Endothelial cell of umbilical vein (primary cell): ENCODE measurements around the gene NKX1-1. TPM values are rescaled to one million over a fixed set of nuclear protein-coding genes. Genes with fewer than 3 reads are reported as not detected.

Experiments used
- BruUV-seq: library from RNA; stranded (reverse); fragments of 400-500 nt; replicated peaks from 2 replicates; lab custom pipeline; 2021; lab: Mats Ljungman, UMichigan
- CTCF ChIA-PET: fragments of 300-600, 350-600 bp; sonication (Branson Sonifier 250); formaldehyde crosslinking; loops from one replicate; lab custom pipeline; 2021; ENCODE audit warnings: antibody characterized with exemption, inconsistent platforms; lab: Charles Lee
- POLR2A ChIA-PET: fragments of 300-600, 350-600 bp; sonication (Branson Sonifier 250); formaldehyde crosslinking; loops from one replicate; lab custom pipeline; 2021; ENCODE audit warnings: antibody characterized with exemption, inconsistent platforms; lab: Charles Lee
- DNase-seq: peaks from one replicate; pipeline ENCODE4 v3.0.0-alpha.2; 2011; ENCODE audit warnings: low read depth, low spot score
- FAIRE-seq: peaks from 2 replicates; lab custom pipeline; 2011; peaks lifted over from hg19 to GRCh38; lab: Jason Lieb, UNC
- H2AFZ ChIP-seq: 2 replicates; pipeline ENCODE4 v1.6.0; 2012; ENCODE audit warnings: low read depth, low read length, control low read depth, inconsistent platforms
- H3K27ac ChIP-seq: 2 replicates; pipeline ENCODE4 v1.5.1; 2011; ENCODE audit warnings: low read depth, mild to moderate bottlenecking, control low read depth, low read length, moderate library complexity; ENCODE audit not compliant: insufficient read depth
- H3K27me3 ChIP-seq, 2 experiments: 2 replicates each; pipeline versions ENCODE4 v1.6.0 to v1.6.1; 2011; ENCODE audit warnings: low read length in 2 of 2, mixed read lengths in 1 of 2; ENCODE audit not compliant: control insufficient read depth in 2 of 2, insufficient read depth in 2 of 2
- H3K36me3 ChIP-seq, 2 experiments: 2 replicates in 1 of 2; 3 replicates in 1 of 2; pipeline ENCODE4 v1.5.1; 2011; ENCODE audit warnings: low read length in 2 of 2, mild to moderate bottlenecking in 1 of 2, moderate library complexity in 1 of 2; ENCODE audit not compliant: control insufficient read depth in 2 of 2, insufficient read depth in 2 of 2; ENCODE audit errors: extremely low read depth in 1 of 2
- H3K4me1 ChIP-seq: 3 replicates; pipeline ENCODE4 v1.5.1; 2011; ENCODE audit warnings: mild to moderate bottlenecking, low read length; ENCODE audit not compliant: control insufficient read depth, insufficient read depth; ENCODE audit errors: extremely low read depth
- H3K4me2 ChIP-seq: 2 replicates; pipeline ENCODE4 v1.6.1; 2011; ENCODE audit warnings: low read length, control low read depth, mixed read lengths; ENCODE audit not compliant: insufficient read depth
- H3K4me3 ChIP-seq, 3 experiments: fragments of 200-600 bp in 1 of 3; sonication (generic), shearing (Covaris generic) in 1 of 3; replicated peaks in 1 of 3; 2 replicates each; pipeline ENCODE4 v1.5.1; 2011 to 2016; ENCODE audit warnings: control low read depth in 3 of 3, low read length in 3 of 3, mild to moderate bottlenecking in 2 of 3, inconsistent platforms in 1 of 3, low read depth in 1 of 3, moderate library complexity in 1 of 3; ENCODE audit not compliant: insufficient read depth in 1 of 3
- H3K79me2 ChIP-seq: 2 replicates; pipeline ENCODE4 v1.6.0; 2012; ENCODE audit warnings: low read length, inconsistent platforms; ENCODE audit not compliant: control insufficient read depth, insufficient read depth
- H3K9ac ChIP-seq: replicated peaks from 2 replicates; pipeline ENCODE3; 2011; ENCODE audit warnings: low read length, control low read depth; ENCODE audit not compliant: insufficient read depth; ENCODE audit errors: extremely low read depth
- H3K9me1 ChIP-seq: replicated peaks from 3 replicates; pipeline ENCODE4 v1.6.0; 2011; ENCODE audit warnings: mild to moderate bottlenecking, low read length; ENCODE audit not compliant: control insufficient read depth, insufficient read depth; ENCODE audit errors: extremely low read depth
- H3K9me3 ChIP-seq: replicated peaks from 2 replicates; pipeline ENCODE4 v1.5.1; 2012; ENCODE audit warnings: low read length, inconsistent platforms; ENCODE audit not compliant: control insufficient read depth, insufficient read depth
- H4K20me1 ChIP-seq: replicated peaks from 2 replicates; pipeline ENCODE3; 2011; ENCODE audit warnings: mild to moderate bottlenecking, low read length; ENCODE audit not compliant: control insufficient read depth, insufficient read depth; ENCODE audit errors: extremely low read depth
- EZH2 ChIP-seq: IDR thresholded peaks from 2 replicates; pipeline ENCODE4 v1.6.1; 2012; ENCODE audit warnings: borderline replicate concordance, low read depth, mild to moderate bottlenecking, moderate library complexity, low read length, inconsistent platforms; ENCODE audit not compliant: severe bottlenecking
- FOS ChIP-seq: IDR thresholded peaks from 2 replicates; pipeline ENCODE4 v1.6.1; 2011; ENCODE audit warnings: mild to moderate bottlenecking, low read length, moderate library complexity, borderline replicate concordance; ENCODE audit not compliant: insufficient read depth
- GATA2 ChIP-seq: IDR thresholded peaks from 2 replicates; pipeline ENCODE4 v1.7.0; 2011; ENCODE audit warnings: low read depth, mild to moderate bottlenecking, moderate library complexity, mixed read lengths, low read length; ENCODE audit not compliant: insufficient read length, insufficient read depth
- JUN ChIP-seq: IDR thresholded peaks from 2 replicates; pipeline ENCODE4 v1.6.1; 2011; ENCODE audit warnings: borderline replicate concordance, low read depth; ENCODE audit not compliant: insufficient read length, insufficient read depth
- MYC ChIP-seq: IDR thresholded peaks from one replicate; pipeline ENCODE4 v1.6.1; 2011; ENCODE audit warnings: mild to moderate bottlenecking, low read depth, low read length
- POLR2A ChIP-seq: IDR thresholded peaks from 2 replicates; pipeline ENCODE4 v1.6.1; 2012; ENCODE audit warnings: low read depth, mild to moderate bottlenecking, control low read depth, low read length
- POLR2AphosphoS5 ChIP-seq: IDR thresholded peaks from 2 replicates; pipeline ENCODE4 v1.6.1; 2012; ENCODE audit warnings: low read depth, mild to moderate bottlenecking, control low read depth, low read length, moderate library complexity; ENCODE audit not compliant: insufficient read depth
- dilution Hi-C: fragments of 300-500 bp; cut with MboI; formaldehyde crosslinking; loops from one replicate; pipeline ENCODE4 v1.15.0; 2019; ENCODE audit warnings: low sequenced_read_pairs; ENCODE audit not compliant: extremely low pct_ligation_motif_present
- intact Hi-C: fragments of 100-400 bp; cut with micrococcal nuclease; formaldehyde crosslinking; loops from one replicate; pipeline ENCODE4 v1.10.0; 2022
- polyA plus RNA-seq, 4 experiments: library from polyadenylated mRNA; depleted of rRNA in 3 of 4; stranded (reverse) in 3 of 4; unstranded in 1 of 4; fragments of >200 nt; gene quantifications; 2 replicates each; pipeline versions ENCODE4 v1.2.1 to v1.2.3, GENCODE V29; 2011 to 2012; ENCODE audit warnings: missing spikeins in 1 of 4
- total RNA-seq: library from RNA; stranded (reverse); gene quantifications from 2 replicates; pipeline ENCODE4 v1.2.3, GENCODE V29; 2021
- TF ChIP-seq, protein P1 (sequence below), 2 donors: IDR thresholded peaks; 1 replicate in 1 of 2; 2 replicates in 1 of 2; pipeline ENCODE4 v1.5.1; 2011; ENCODE audit warnings: low read length in 2 of 2, mild to moderate bottlenecking in 2 of 2, moderate library complexity in 2 of 2, control low read depth in 1 of 2, inconsistent platforms in 1 of 2, low read depth in 1 of 2; ENCODE audit not compliant: insufficient read depth in 1 of 2; ENCODE audit errors: extremely low read depth in 1 of 2
- TF ChIP-seq, protein P2 (sequence below): IDR thresholded peaks from 2 replicates; pipeline ENCODE4 v1.6.1; 2011; ENCODE audit not compliant: insufficient read depth, insufficient read length

Gene NKX1-1
- total and polyA plus RNA-seq, 2 donors (not counting 3 experiments of a cell fraction or from before 2014, with no cell fraction given), result not detected

DNA sequence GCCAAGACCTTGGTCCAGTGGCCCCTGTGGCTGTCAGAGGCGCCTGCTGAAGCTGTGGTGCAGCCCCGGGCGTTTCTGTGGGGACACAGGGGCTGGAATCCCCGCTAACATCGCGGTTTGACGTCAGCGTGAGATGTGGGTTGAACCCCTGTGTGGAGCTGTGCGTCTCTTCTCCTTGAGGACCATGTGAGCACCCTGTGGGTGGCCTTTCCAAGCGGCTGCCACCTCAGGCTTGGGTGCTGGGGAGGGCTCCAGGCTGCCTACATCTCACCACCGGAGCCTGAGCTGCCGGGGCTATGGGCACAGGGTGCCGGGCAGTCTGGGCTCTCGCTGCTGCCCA, 31.6 kb downstream of the NKX1-1 start:
- ChIA-PET POLR2A (no interaction called here), CTCF (no interaction called here)
- H3K27ac ChIP-seq, result no peak overlapping the region
- no peaks in the 10 kb centered on the region for H3K79me2 ChIP-seq
- H4K20me1 ChIP-seq, result no peaks in the 10 kb centered on the region
- no peak for DNase-seq
- no peak for FAIRE-seq
- H3K9me1 ChIP-seq, result no peaks in the 10 kb centered on the region
- no peak overlapping the region for H3K9ac ChIP-seq
- no peak overlapping the region for H3K4me2 ChIP-seq
- H3K36me3 ChIP-seq, result no peaks in the 10 kb centered on the region
- intact Hi-C loops, result no loop called here
- no TSS peak for BruUV-seq
- dilution Hi-C loops, result no loop called here
- H3K27me3 ChIP-seq, result no peaks in the 10 kb centered on the region
- no peak overlapping the region for H2AFZ ChIP-seq
- TF ChIP-seq POLR2A, result no peak
- TF ChIP-seq JUN, result no peak
- TF ChIP-seq MYC, result no peak
- H3K9me3 ChIP-seq, result no peaks in the 10 kb centered on the region
- no peaks in the 10 kb centered on the region for H3K4me1 ChIP-seq
- H3K4me3 ChIP-seq, result no peak overlapping the region

GRCh38 chr4:1373892-1374705, 32.1 kb downstream of the NKX1-1 start:
- H3K36me3 ChIP-seq, result no peaks in the 10 kb centered on the region
- FAIRE-seq, result no peak
- TF ChIP-seq, protein P1, sequence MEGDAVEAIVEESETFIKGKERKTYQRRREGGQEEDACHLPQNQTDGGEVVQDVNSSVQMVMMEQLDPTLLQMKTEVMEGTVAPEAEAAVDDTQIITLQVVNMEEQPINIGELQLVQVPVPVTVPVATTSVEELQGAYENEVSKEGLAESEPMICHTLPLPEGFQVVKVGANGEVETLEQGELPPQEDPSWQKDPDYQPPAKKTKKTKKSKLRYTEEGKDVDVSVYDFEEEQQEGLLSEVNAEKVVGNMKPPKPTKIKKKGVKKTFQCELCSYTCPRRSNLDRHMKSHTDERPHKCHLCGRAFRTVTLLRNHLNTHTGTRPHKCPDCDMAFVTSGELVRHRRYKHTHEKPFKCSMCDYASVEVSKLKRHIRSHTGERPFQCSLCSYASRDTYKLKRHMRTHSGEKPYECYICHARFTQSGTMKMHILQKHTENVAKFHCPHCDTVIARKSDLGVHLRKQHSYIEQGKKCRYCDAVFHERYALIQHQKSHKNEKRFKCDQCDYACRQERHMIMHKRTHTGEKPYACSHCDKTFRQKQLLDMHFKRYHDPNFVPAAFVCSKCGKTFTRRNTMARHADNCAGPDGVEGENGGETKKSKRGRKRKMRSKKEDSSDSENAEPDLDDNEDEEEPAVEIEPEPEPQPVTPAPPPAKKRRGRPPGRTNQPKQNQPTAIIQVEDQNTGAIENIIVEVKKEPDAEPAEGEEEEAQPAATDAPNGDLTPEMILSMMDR (IDR thresholded peaks at IDR 0.05; ENCODE audit: extremely low read depth in 1 of 2, insufficient read depth in 1 of 2, low read depth in 1 of 2, low read length in 2 of 2), result no peak
- TF ChIP-seq POLR2AphosphoS5 (no peak), FOS (no peak), GATA2 (no peak), POLR2A (no peak), EZH2 (no peak), MYC (no peak)
- TF ChIP-seq, protein P2, sequence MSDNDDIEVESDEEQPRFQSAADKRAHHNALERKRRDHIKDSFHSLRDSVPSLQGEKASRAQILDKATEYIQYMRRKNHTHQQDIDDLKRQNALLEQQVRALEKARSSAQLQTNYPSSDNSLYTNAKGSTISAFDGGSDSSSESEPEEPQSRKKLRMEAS, result no peak
- no peaks in the 10 kb centered on the region for H3K9me3 ChIP-seq
- H3K4me2 ChIP-seq, result no peak overlapping the region
- H4K20me1 ChIP-seq, result no peaks in the 10 kb centered on the region
- no peak overlapping the region for H3K4me3 ChIP-seq
- no TSS peak for BruUV-seq
- H3K9ac ChIP-seq, result no peak overlapping the region
- dilution Hi-C loops, result no loop called here
- intact Hi-C loops, result no loop called here
- no peaks in the 10 kb centered on the region for H3K27me3 ChIP-seq
- no peaks in the 10 kb centered on the region for H3K9me1 ChIP-seq
- no peak for DNase-seq
- H3K27ac ChIP-seq, result no peak overlapping the region
- no peaks in the 10 kb centered on the region for H3K79me2 ChIP-seq
- POLR2A ChIA-PET, result no interaction called here
- no peaks in the 10 kb centered on the region for H3K4me1 ChIP-seq
- CTCF ChIA-PET, result no interaction called here
- no peak overlapping the region for H2AFZ ChIP-seq
